Measurements from ENCODE around the gene ZNF599.

ZNF599 gene

GRCh38 chr19:34793565-34793964 is 20.6 kb upstream of the ZNF599 start:
- TF ChIP-seq CTCF (IDR thresholded peaks at IDR 0.05): no peak

GRCh38 chr19:34788074-34788473 is 15.1 kb upstream of the ZNF599 start:
- no peak for TF ChIP-seq CTCF (IDR thresholded peaks at IDR 0.05)

GRCh38 chr19:34787059-34787824 is 14.2 kb upstream of the ZNF599 start:
- TF ChIP-seq CTCF (IDR thresholded peaks at IDR 0.05): no peak

GRCh38 chr19:34786236-34786635 is 13.2 kb upstream of the ZNF599 start:
- no peak for TF ChIP-seq CTCF (IDR thresholded peaks at IDR 0.05)

GRCh38 chr19:34779652-34780051 is 6.6 kb upstream of the ZNF599 start:
- no peak for TF ChIP-seq CTCF (IDR thresholded peaks at IDR 0.05)

GRCh38 chr19:34778342-34778741 is 5.3 kb upstream of the ZNF599 start:
- TF ChIP-seq CTCF (IDR thresholded peaks at IDR 0.05): no peak

GRCh38 chr19:34774857-34775256 is 1.8 kb upstream of the ZNF599 start:
- no peak for TF ChIP-seq CTCF (IDR thresholded peaks at IDR 0.05)

- TF ChIP-seq CTCF (IDR thresholded peaks at IDR 0.05): no peak
Observed at GRCh38 chr19:34773555-34773864, 495 bp upstream of the ZNF599 start.
